GM19438 (cell line): ENCODE measurements around the gene PRUNE1.

Source experiments
- ATAC-seq: cut with Tn5 transposase; IDR thresholded peaks from one replicate; pipeline ENCODE4 v1.9.1; 2021; ENCODE audit warnings: low read depth; ENCODE audit not compliant: unreplicated experiment

Gene PRUNE1

DNA sequence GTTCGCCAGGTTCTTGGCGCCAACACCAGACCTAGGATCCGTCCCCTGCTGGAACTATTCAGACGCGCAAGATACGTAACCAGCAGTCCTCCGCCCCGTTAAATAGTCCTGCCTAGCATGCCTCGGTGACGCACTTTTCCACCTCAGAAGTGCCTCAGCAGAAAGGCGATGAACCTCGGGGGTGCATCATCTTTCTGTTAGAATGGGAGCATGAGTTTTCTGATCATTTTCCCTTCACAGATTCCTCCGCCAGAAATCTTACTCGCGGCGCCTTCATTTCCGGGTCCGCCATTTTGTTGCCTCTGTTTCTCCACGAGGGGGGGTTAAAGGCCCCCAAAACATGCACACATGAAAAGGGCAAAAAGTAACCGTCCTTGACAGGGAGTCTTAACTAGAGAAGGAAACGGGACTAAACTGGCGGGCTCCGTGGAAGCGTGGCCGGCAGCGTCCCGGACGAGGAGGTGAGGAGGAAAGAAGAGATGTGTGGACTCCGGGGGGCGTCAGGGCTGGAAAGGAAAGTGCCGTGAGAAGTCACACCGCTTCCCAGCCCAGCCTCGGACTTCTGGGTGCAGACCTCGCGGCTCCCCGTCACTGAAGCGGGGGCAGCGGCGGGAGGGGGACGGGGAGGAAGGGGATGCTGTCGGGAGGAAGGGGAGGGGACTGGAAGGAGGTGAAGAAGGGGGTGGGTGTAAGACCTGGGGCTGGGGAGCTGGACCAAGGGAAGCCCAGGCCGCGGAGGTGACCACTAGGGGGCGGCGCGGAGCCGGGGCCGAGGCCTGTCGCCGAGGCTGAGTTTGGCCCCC is 62.4 kb downstream of the PRUNE1 start, which contains the start of gene GABPB2:
Gene GABPB2, plus strand, starts transcription at position 288 of the 803 bp plus-strand sequence. CDS start 17,429 bp downstream, outside the sequence.
- ATAC-seq: peak; percentile 71

DNA sequence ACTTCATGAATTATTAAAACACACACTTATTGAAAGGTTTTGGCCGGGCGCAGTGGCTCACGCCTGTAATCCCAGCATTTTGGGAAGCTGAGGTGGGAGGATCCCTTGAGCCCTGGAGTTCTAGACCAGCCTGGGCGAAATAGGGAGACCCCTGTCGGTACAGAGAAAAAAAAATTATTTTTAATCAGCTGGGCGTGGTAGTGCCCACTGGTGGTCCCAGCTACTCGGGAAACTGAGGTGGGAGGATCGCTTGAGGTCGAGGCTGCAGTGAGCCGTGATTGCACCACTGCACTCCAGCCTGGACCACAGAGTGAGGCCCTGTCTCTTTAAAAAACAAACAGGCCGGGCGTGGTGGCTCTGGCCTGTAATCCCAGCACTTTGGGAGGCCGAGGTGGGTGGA is 64.0 kb downstream of the PRUNE1 start:
- ATAC-seq: no peak
